Measurements from ENCODE around the gene PPP2R1B. TPM values are rescaled to one million over a fixed set of nuclear protein-coding genes. Genes with fewer than 3 reads are reported as not detected.
A peak's percentile ranks its signal among the peaks of the same experiment; 100 is the strongest.

Gene PPP2R1B
- total and polyA plus RNA-seq, 12 donors: 5.8 to 16.8 (median 10.7) TPM

DNA sequence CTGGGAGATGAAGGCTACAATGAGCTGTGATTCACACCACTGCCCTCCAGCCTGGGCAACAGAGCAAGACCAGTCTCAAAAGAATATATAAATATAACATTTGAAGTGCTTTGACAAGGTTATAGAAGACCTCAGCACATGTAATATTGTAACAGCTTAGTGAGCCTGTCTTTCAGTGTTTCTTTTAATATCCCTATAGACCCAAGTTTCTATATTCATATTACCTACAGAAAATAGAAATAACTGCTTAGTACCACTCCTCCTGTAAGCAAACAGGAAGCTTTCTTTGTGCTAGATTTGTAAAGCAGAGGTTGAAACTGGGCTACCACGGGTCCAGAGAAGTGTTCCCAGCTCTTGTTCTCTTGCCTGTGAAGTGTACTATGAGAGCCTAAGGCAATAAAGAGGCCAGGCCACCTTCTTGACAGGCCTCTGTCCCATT, 68.2 kb downstream of the PPP2R1B start:
- H3K36me3 ChIP-seq: peaks cover 0 to 38% (median 0%) of the 10 kb centered on the region in 9 donors
- TF ChIP-seq, protein P1, sequence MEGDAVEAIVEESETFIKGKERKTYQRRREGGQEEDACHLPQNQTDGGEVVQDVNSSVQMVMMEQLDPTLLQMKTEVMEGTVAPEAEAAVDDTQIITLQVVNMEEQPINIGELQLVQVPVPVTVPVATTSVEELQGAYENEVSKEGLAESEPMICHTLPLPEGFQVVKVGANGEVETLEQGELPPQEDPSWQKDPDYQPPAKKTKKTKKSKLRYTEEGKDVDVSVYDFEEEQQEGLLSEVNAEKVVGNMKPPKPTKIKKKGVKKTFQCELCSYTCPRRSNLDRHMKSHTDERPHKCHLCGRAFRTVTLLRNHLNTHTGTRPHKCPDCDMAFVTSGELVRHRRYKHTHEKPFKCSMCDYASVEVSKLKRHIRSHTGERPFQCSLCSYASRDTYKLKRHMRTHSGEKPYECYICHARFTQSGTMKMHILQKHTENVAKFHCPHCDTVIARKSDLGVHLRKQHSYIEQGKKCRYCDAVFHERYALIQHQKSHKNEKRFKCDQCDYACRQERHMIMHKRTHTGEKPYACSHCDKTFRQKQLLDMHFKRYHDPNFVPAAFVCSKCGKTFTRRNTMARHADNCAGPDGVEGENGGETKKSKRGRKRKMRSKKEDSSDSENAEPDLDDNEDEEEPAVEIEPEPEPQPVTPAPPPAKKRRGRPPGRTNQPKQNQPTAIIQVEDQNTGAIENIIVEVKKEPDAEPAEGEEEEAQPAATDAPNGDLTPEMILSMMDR (IDR thresholded peaks at IDR 0.05): no peak
- 83 to 86% methylated on average over 1 of the region's 1 CpG for WGBS, 2 donors
- H3K4me1 ChIP-seq: peaks cover 2 to 59% (median 30%) of the 10 kb centered on the region in 9 donors
- H3K27me3 ChIP-seq: no peaks in the 10 kb centered on the region
- ATAC-seq: no peak
- DNase-seq: no peak
- no peak overlapping the region for H3K27ac ChIP-seq
- intact Hi-C loops (cut with DNase I): no loop called here
- no peak overlapping the region for H3K4me3 ChIP-seq
- no peaks in the 10 kb centered on the region for H3K9me3 ChIP-seq

DNA sequence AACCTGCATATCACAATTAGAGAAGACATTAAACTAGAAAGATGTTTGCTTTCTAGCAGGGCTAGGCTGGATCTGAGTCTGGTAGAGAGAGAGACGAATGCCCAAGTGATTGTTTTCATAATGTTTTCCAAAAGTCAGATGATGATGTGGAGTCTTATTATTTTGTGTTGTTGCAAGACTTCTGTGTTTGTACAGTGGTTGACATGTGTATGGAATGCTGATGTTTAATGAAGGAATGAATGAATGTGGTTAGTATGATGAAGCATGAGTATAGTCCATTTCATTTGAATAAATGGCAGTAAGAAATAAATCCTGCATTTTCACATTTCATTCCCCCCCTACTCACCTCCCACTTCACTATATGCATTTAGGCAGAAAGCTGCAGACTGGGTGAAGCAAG, 69.6 kb downstream of the PPP2R1B start:
- TF ChIP-seq, protein P1 (IDR thresholded peaks at IDR 0.05): no peak
- Histone ChIP-seq H3K4me1 (peaks cover 2 to 54% (median 30%) of the 10 kb centered on the region in 9 donors), H3K4me3 (no peak overlapping the region), H3K27ac (no peak overlapping the region), H3K27me3 (no peaks in the 10 kb centered on the region), H3K9me3 (no peaks in the 10 kb centered on the region), H3K36me3 (peaks cover 0 to 28% (median 0%) of the 10 kb centered on the region in 9 donors)
- DNase-seq (no peak), ATAC-seq (no peak)
- 69 to 80% methylated on average over 1 of the region's 1 CpG for WGBS, 2 donors
- intact Hi-C loops (cut with DNase I): no loop called here

DNA sequence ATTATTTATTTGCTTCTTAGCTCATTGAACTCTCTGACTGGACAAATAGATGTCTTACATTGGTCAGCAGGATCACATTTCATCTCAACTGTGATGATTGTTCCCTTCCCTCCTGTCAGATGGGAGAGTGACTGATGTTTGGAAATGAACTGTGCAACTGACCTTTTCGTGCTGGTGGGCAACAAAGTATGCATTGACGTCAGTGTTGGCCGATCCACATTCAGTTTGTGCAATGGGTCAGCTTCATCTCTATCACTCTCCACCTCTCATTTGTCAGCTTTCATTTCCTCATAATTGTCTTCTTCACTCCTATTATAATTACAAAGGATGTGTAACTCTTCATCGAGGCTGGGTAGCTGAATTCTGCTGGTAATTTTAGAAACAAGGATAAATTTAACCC, 71.3 kb downstream of the PPP2R1B start:
- H3K9me3 ChIP-seq: no peaks in the 10 kb centered on the region
- H3K4me1 ChIP-seq: peaks cover 2 to 52% (median 30%) of the 10 kb centered on the region in 9 donors
- DNase-seq: no peak
- ATAC-seq: peak in 5 of 8 donors; percentile 18 to 92 (median 52)
- 22 to 35% methylated on average over 4 of the region's 4 CpGs for WGBS, 2 donors
- no peak overlapping the region for H3K4me3 ChIP-seq
- TF ChIP-seq, protein P1 (IDR thresholded peaks at IDR 0.05): no peak
- H3K36me3 ChIP-seq: peaks cover 0 to 29% (median 0%) of the 10 kb centered on the region in 9 donors
- intact Hi-C loops (cut with DNase I): no loop called here
- H3K27ac ChIP-seq: peak overlapping the region in 5 of 10 donors; percentile 33 to 61 (median 43)
- no peaks in the 10 kb centered on the region for H3K27me3 ChIP-seq

DNA sequence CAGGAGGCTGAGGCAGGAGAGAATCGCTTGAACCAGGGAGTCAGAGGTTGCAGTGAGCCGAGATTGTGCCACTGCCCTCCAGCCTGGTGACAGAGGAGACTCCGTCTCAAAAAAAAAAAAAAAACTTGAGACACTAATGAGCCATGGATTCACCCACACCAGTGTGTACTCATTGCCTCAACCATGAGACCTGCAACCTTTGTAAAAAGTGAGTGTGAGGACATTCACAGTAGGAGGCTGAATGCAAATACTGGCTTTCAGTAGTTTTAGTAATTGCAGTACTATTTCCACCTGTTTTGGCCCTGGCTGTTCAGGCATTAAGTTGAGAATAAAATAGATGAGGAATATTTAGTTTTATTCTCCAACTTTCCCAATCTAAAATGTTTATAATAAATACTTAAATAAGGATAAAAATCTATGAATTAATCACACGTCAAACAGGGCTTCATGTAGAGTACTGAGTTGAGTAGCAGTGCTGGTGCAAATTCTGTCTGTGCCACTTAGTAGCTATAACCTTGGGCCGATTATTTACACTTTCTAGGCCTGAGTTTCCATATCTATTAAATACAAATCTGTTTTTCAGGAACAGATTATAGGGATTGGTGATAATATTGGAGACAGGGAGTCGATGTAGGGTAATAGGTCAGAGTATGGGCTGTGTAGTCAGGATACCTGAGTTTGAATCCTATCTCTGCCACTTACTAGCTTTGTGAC, 72.8 kb downstream of the PPP2R1B start:
- no peak overlapping the region for H3K4me3 ChIP-seq
- no peaks in the 10 kb centered on the region for H3K27me3 ChIP-seq
- DNase-seq (no peak), ATAC-seq (peak in 3 of 8 donors; percentile 8 to 29 (median 9))
- TF ChIP-seq, protein P1 (IDR thresholded peaks at IDR 0.05): no peak
- 82 to 83% methylated on average over 6 of the region's 6 CpGs for WGBS, 2 donors
- peaks cover 0 to 43% (median 6%) of the 10 kb centered on the region in 9 donors for H3K36me3 ChIP-seq
- H3K9me3 ChIP-seq: no peaks in the 10 kb centered on the region
- peak overlapping the region in 6 of 10 donors; percentile 32 to 59 (median 40) for H3K27ac ChIP-seq
- H3K4me1 ChIP-seq: peaks cover 2 to 44% (median 24%) of the 10 kb centered on the region in 9 donors
- intact Hi-C loops (cut with DNase I): no loop called here
